HCT116 (cell line): Measurements from ENCODE around the gene ATP6AP1. TPM values are rescaled to one million over a fixed set of nuclear protein-coding genes. Genes with fewer than 3 reads are reported as not detected.

ENCODE experiments used
- ATAC-seq: fragments of 200-7000 bp; cut with Tn5 transposase; 2 replicates; pipeline ENCODE4 v1.9.1; 2020; ENCODE audit warnings: mild to moderate bottlenecking, moderate library complexity
- BruUV-seq: library from RNA; stranded (reverse); fragments of 400-500 nt; replicated peaks from 2 replicates; lab custom pipeline; 2021; lab: Mats Ljungman, UMichigan
- CTCF ChIA-PET: fragments of 300-600 bp; sonication (Branson Sonifier 250); formaldehyde crosslinking; loops from one replicate; lab custom pipeline; 2021; ENCODE audit warnings: antibody characterized with exemption; lab: Charles Lee
- POLR2A ChIA-PET: fragments of 300-600, 350-600 bp; sonication (Branson Sonifier 250); formaldehyde crosslinking; loops from one replicate; lab custom pipeline; 2021; ENCODE audit warnings: antibody characterized with exemption; lab: Charles Lee
- RAD21 ChIA-PET, 2 experiments: fragments of 300-600 bp; sonication (Branson Sonifier 250); formaldehyde crosslinking; loops; one replicate each; lab custom pipeline; 2023; ENCODE audit warnings: low total read pairs in 2 of 2; ENCODE audit not compliant: uncharacterized antibody in 2 of 2, unreplicated experiment in 2 of 2, low non-redundant PET in 1 of 2; lab: Charles Lee
- DNase-seq: peaks from one replicate; pipeline ENCODE4 v3.0.0-alpha.2; 2010; ENCODE audit warnings: low read depth, low spot score
- H2AFZ ChIP-seq: fragments of 200-600 bp; shearing (Covaris generic), sonication (generic); 2 replicates; pipeline ENCODE4 v1.6.1; 2017; ENCODE audit warnings: low read depth, mixed run types, mixed read lengths, antibody characterized with exemption, low read length; ENCODE audit not compliant: poor library complexity, severe bottlenecking
- H3K27ac ChIP-seq: 2 replicates; pipeline ENCODE4 v1.5.1; 2012; ENCODE audit warnings: low read depth, low read length
- H3K27me3 ChIP-seq: fragments of 200-600 bp; sonication (generic); 2 replicates; pipeline ENCODE4 v1.6.1; 2016; ENCODE audit warnings: mixed run types, low read length, mixed read lengths; ENCODE audit not compliant: insufficient read depth
- H3K36me3 ChIP-seq, 2 experiments: fragments of 200-500 bp in 1 of 2; fragments of 200-600 bp in 1 of 2; sonication (Bioruptor generic) in 1 of 2; sonication (generic) in 1 of 2; 2 replicates each; pipeline versions ENCODE4 v1.5.1 to v1.6.1; 2014 to 2016; ENCODE audit warnings: low read length in 2 of 2, inconsistent platforms in 1 of 2, mixed read lengths in 1 of 2, mixed run types in 1 of 2; ENCODE audit not compliant: insufficient read depth in 2 of 2, control insufficient read depth in 1 of 2
- H3K4me1 ChIP-seq, 2 experiments: fragments of 200-600 bp in 1 of 2; sonication (generic) in 1 of 2; 2 replicates each; pipeline versions ENCODE4 v1.5.1 to v1.6.1; 2012 to 2017; ENCODE audit warnings: low read length in 2 of 2, inconsistent platforms in 1 of 2, mild to moderate bottlenecking in 1 of 2, mixed read lengths in 1 of 2, mixed run types in 1 of 2, moderate library complexity in 1 of 2; ENCODE audit not compliant: insufficient read depth in 2 of 2, control insufficient read depth in 1 of 2
- H3K4me2 ChIP-seq: fragments of 200-600 bp; sonication (generic); 2 replicates; pipeline ENCODE4 v1.6.1; 2017; ENCODE audit warnings: mixed run types, low read length, mixed read lengths
- H3K4me3 ChIP-seq, 2 experiments: fragments of 200-600 bp in 1 of 2; sonication (generic) in 1 of 2; replicated peaks in 1 of 2; 2 replicates each; pipeline ENCODE4 v1.5.1; 2011 to 2016; ENCODE audit warnings: low read length in 2 of 2, control low read depth in 1 of 2, low read depth in 1 of 2, mild to moderate bottlenecking in 1 of 2, mixed read lengths in 1 of 2, mixed run types in 1 of 2
- H3K79me2 ChIP-seq: fragments of 200-600 bp; sonication (generic); 2 replicates; pipeline ENCODE4 v1.6.1; 2017; ENCODE audit warnings: mild to moderate bottlenecking, mixed run types, low read length, moderate library complexity, mixed read lengths; ENCODE audit not compliant: insufficient read depth
- H3K9ac ChIP-seq: fragments of 200-600 bp; sonication (generic); 2 replicates; pipeline ENCODE4 v1.6.1; 2016; ENCODE audit warnings: low read length, mixed read lengths
- H3K9me2 ChIP-seq: fragments of 200-600 bp; sonication (generic), shearing (Covaris generic); 2 replicates; pipeline ENCODE4 v1.6.1; 2017; ENCODE audit warnings: mixed run types, mild to moderate bottlenecking, moderate library complexity; ENCODE audit not compliant: insufficient read depth
- H3K9me3 ChIP-seq, 2 experiments: fragments of 200-500 bp in 1 of 2; fragments of 200-600 bp in 1 of 2; sonication (Bioruptor generic) in 1 of 2; sonication (generic) in 1 of 2; 2 replicates each; pipeline ENCODE4 v1.6.1; 2014 to 2017; ENCODE audit warnings: low read length in 2 of 2, mixed read lengths in 2 of 2, inconsistent platforms in 1 of 2, low read depth in 1 of 2, mild to moderate bottlenecking in 1 of 2, mixed run types in 1 of 2, moderate library complexity in 1 of 2; ENCODE audit not compliant: control insufficient read depth in 1 of 2, insufficient read depth in 1 of 2
- H4K20me1 ChIP-seq: fragments of 200-600 bp; sonication (generic), shearing (Covaris generic); 2 replicates; pipeline ENCODE4 v1.6.1; 2017; ENCODE audit warnings: mixed run types, mild to moderate bottlenecking, moderate library complexity; ENCODE audit not compliant: insufficient read depth
- CBX3 ChIP-seq: IDR thresholded peaks from 2 replicates; pipeline ENCODE4 v1.6.1; 2012; ENCODE audit warnings: low read depth
- ELF1 ChIP-seq: IDR thresholded peaks from 2 replicates; pipeline ENCODE4 v1.6.1; 2012; ENCODE audit warnings: low read depth, borderline replicate concordance
- EZH2phosphoT487 ChIP-seq: fragments of 200-600 bp; IDR thresholded peaks from 2 replicates; pipeline ENCODE4 v1.6.1; 2018; ENCODE audit warnings: antibody characterized with exemption, borderline replicate concordance
- FOSL1 ChIP-seq: IDR thresholded peaks from 2 replicates; pipeline ENCODE4 v1.6.1; 2012; ENCODE audit warnings: low read depth
- JUND ChIP-seq: IDR thresholded peaks from 2 replicates; pipeline ENCODE4 v1.6.1; 2012
- POLR2A ChIP-seq: IDR thresholded peaks from 2 replicates; pipeline ENCODE4 v1.7.0; 2011; ENCODE audit warnings: borderline replicate concordance; ENCODE audit not compliant: insufficient read depth, insufficient read length; ENCODE audit errors: extremely low read depth
- POLR2AphosphoS5 ChIP-seq: IDR thresholded peaks from 2 replicates; pipeline ENCODE4 v1.6.1; 2011; ENCODE audit warnings: mild to moderate bottlenecking, low read depth, low read length, moderate library complexity
- RAD21 ChIP-seq: IDR thresholded peaks from 2 replicates; pipeline ENCODE4 v1.6.1; 2012; ENCODE audit warnings: low read depth, mild to moderate bottlenecking
- SIN3A ChIP-seq: IDR thresholded peaks from 2 replicates; pipeline ENCODE4 v1.6.1; 2012; ENCODE audit warnings: low read depth
- SP1 ChIP-seq: IDR thresholded peaks from 2 replicates; pipeline ENCODE4 v1.6.1; 2012; ENCODE audit warnings: low read depth
- SRF ChIP-seq: IDR thresholded peaks from 2 replicates; pipeline ENCODE4 v1.6.1; 2012; ENCODE audit warnings: low read depth
- TCF7L2 ChIP-seq: IDR thresholded peaks from 2 replicates; pipeline ENCODE4 v1.7.0; 2011; ENCODE audit warnings: borderline replicate concordance, inconsistent platforms; ENCODE audit not compliant: insufficient read depth, insufficient read length; ENCODE audit errors: extremely low read depth
- ZFX ChIP-seq: fragments of 450-650 bp; IDR thresholded peaks from 2 replicates; pipeline ENCODE4 v1.6.1; 2017
- intact Hi-C: fragments of 100-400 bp; cut with micrococcal nuclease; formaldehyde crosslinking; loops from 2 replicates; pipeline ENCODE4 v1.10.0; 2022
- total RNA-seq: library from RNA; stranded (reverse); gene quantifications from one replicate; pipeline ENCODE4 v1.2.1, GENCODE V29; 2021; ENCODE audit not compliant: unreplicated experiment
- TF ChIP-seq, protein P1 (sequence below): IDR thresholded peaks from 2 replicates; pipeline ENCODE4 v1.6.1; 2012
- TF ChIP-seq, protein P2 (sequence below): IDR thresholded peaks from 2 replicates; pipeline ENCODE4 v1.6.1; 2012
- TF ChIP-seq, protein P3 (sequence below): IDR thresholded peaks from 2 replicates; pipeline ENCODE4 v1.6.1; 2011; ENCODE audit warnings: mild to moderate bottlenecking, low read length, moderate library complexity; ENCODE audit not compliant: insufficient replicate concordance; ENCODE audit errors: extremely low read depth
- TF ChIP-seq, protein P4 (sequence below), 3 experiments: fragments of 200-600 bp in 1 of 3; sonication (generic) in 1 of 3; IDR thresholded peaks in 2 of 3; conservative IDR thresholded peaks in 1 of 3; 2 replicates each; pipeline ENCODE4 v1.5.1; 2012 to 2017; ENCODE audit warnings: low read depth in 2 of 3, low read length in 2 of 3, antibody characterized with exemption in 1 of 3, borderline replicate concordance in 1 of 3, control low read depth in 1 of 3, mild to moderate bottlenecking in 1 of 3, mixed read lengths in 1 of 3, mixed run types in 1 of 3, moderate library complexity in 1 of 3; ENCODE audit not compliant: insufficient read depth in 1 of 3

ATP6AP1 gene
- total RNA-seq, 1 experiment from 2014 or later = 53.4 TPM

DNA sequence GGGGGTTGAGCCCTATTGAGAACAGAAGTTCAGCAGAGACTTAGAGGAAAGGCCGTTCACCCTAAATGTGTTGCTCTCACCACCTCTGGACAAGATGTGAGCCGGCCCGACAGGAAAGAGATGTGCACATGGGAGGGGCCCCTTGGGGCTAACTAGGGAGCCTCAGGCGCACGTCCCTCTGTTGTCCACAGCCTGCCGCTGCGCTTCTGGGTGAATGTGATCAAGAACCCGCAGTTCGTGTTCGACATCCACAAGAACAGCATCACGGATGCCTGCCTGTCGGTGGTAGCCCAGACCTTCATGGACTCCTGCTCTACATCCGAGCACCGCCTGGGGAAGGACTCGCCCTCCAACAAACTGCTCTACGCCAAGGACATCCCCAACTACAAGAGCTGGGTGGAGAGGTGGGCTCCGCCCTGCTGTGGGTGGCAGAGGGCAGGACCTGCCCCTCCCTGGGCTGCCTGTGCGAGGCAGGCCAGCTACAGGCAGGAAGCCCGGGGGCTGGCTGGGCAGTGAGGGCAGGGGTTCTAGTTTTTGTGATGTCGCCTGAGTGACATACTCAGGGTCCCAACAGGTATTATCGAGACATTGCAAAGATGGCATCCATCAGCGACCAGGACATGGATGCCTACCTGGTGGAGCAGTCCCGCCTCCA is 42.6 kb downstream of the ATP6AP1 start:
- POLR2A ChIA-PET = no interaction called here

More for the DNA sequence above, 42.6 kb downstream of the ATP6AP1 start:
- Histone ChIP-seq H3K9me3 (no peaks in the 10 kb centered on the region), H3K4me3 (no peak overlapping the region), H3K27me3 (no peaks in the 10 kb centered on the region), H4K20me1 (no peaks in the 10 kb centered on the region), H3K9me2 (no peaks in the 10 kb centered on the region), H2AFZ (no peak overlapping the region), H3K4me2 (no peak overlapping the region), H3K36me3 (peaks cover 0 to 2% of the 10 kb centered on the region in 2 experiments; a peak in 1 of 4 replicates), H3K9ac (no peak overlapping the region), H3K4me1 (no peaks in the 10 kb centered on the region), H3K27ac (no peak overlapping the region), H3K79me2 (no peaks in the 10 kb centered on the region)
- no TSS peak for BruUV-seq
- RAD21 ChIA-PET = no interaction called here
- TF ChIP-seq ELF1 (no peak), SP1 (no peak), SRF (no peak), JUND (no peak), RAD21 (no peak), FOSL1 (no peak), SIN3A (no peak), EZH2phosphoT487 (no peak), POLR2A (no peak), CBX3 (no peak), TCF7L2 (no peak), ZFX (no peak), POLR2AphosphoS5 (no peak)
- TF ChIP-seq, protein P1, sequence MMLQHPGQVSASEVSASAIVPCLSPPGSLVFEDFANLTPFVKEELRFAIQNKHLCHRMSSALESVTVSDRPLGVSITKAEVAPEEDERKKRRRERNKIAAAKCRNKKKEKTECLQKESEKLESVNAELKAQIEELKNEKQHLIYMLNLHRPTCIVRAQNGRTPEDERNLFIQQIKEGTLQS = no peak
- TF ChIP-seq, protein P2, sequence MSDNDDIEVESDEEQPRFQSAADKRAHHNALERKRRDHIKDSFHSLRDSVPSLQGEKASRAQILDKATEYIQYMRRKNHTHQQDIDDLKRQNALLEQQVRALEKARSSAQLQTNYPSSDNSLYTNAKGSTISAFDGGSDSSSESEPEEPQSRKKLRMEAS = no peak
- TF ChIP-seq, protein P3, sequence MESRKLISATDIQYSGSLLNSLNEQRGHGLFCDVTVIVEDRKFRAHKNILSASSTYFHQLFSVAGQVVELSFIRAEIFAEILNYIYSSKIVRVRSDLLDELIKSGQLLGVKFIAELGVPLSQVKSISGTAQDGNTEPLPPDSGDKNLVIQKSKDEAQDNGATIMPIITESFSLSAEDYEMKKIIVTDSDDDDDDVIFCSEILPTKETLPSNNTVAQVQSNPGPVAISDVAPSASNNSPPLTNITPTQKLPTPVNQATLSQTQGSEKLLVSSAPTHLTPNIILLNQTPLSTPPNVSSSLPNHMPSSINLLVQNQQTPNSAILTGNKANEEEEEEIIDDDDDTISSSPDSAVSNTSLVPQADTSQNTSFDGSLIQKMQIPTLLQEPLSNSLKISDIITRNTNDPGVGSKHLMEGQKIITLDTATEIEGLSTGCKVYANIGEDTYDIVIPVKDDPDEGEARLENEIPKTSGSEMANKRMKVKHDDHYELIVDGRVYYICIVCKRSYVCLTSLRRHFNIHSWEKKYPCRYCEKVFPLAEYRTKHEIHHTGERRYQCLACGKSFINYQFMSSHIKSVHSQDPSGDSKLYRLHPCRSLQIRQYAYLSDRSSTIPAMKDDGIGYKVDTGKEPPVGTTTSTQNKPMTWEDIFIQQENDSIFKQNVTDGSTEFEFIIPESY = no peak
- TF ChIP-seq, protein P4, sequence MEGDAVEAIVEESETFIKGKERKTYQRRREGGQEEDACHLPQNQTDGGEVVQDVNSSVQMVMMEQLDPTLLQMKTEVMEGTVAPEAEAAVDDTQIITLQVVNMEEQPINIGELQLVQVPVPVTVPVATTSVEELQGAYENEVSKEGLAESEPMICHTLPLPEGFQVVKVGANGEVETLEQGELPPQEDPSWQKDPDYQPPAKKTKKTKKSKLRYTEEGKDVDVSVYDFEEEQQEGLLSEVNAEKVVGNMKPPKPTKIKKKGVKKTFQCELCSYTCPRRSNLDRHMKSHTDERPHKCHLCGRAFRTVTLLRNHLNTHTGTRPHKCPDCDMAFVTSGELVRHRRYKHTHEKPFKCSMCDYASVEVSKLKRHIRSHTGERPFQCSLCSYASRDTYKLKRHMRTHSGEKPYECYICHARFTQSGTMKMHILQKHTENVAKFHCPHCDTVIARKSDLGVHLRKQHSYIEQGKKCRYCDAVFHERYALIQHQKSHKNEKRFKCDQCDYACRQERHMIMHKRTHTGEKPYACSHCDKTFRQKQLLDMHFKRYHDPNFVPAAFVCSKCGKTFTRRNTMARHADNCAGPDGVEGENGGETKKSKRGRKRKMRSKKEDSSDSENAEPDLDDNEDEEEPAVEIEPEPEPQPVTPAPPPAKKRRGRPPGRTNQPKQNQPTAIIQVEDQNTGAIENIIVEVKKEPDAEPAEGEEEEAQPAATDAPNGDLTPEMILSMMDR (IDR thresholded peaks at IDR 0.05 in 2 of 3, conservative IDR thresholded peaks at IDR 0.05 in 1 of 3; ENCODE audit: borderline replicate concordance in 1 of 3, insufficient read depth in 1 of 3, low read depth in 2 of 3, low read length in 2 of 3) = no peak
- CTCF ChIA-PET = no interaction called here
- ATAC-seq = no peak
- DNase-seq = no peak
- intact Hi-C loops = no loop called here
